ENCODE measurements around the gene DUXA. TPM values are rescaled to one million over a fixed set of nuclear protein-coding genes. Genes with fewer than 3 reads are reported as not detected.

DUXA gene
- total and polyA plus RNA-seq, 11 donors = not detected

- H3K27me3 ChIP-seq = peaks cover 13 to 43% (median 19%) of the 10 kb centered on the region in 9 donors
- no peaks in the 10 kb centered on the region for H3K36me3 ChIP-seq
- ATAC-seq (peak in 1 of 4 donors; percentile 20), DNase-seq (no peak)
- no peak overlapping the region for H3K27ac ChIP-seq
- 7 to 16% (median 9%) methylated on average over 25 to 57 of the region's 57 CpGs for WGBS, 4 donors
- intact Hi-C loops (cut with DNase I) = loop anchor here in 6 of 10 donors (10.0 kb wide), 6 partner anchors 139 to 1049 kb away; partner anchors contain the start of genes ZNF329 (in 3 of the 6), ZNF304 (in 1 of the 6) and ZNF805 (in 1 of the 6)
- no peak for TF ChIP-seq CTCF (IDR thresholded peaks at IDR 0.05)
- TF ChIP-seq POLR2A (IDR thresholded peaks at IDR 0.05) = no peak
- peaks cover 0 to 32% (median 16%) of the 10 kb centered on the region in 12 donors for H3K9me3 ChIP-seq
- H3K4me1 ChIP-seq = peaks cover 0 to 12% (median 0%) of the 10 kb centered on the region in 12 donors
- H3K4me3 ChIP-seq = no peak overlapping the region
Observed at GRCh38 chr19:57105976-57106721, 61.1 kb downstream of the DUXA start.

Other genes starting within 250 kb of the DUXA start
- not detected for gene USP29, start 47.5 kb downstream of the DUXA start, total RNA-seq
- not detected for gene USP29, start 47.5 kb downstream of the DUXA start, polyA plus RNA-seq
- gene ZIM3, start 22.3 kb downstream of the DUXA start, total RNA-seq = not detected
- not detected for gene ZIM3, start 22.3 kb downstream of the DUXA start, polyA plus RNA-seq
- 10 to 100 TPM; 13.3 to 30.1 (median 20.3) TPM for gene ZNF264, start 24.0 kb upstream of the DUXA start, total RNA-seq
- gene ZNF264, start 24.0 kb upstream of the DUXA start, polyA plus RNA-seq = 1 to 10 TPM; 3.4 to 4.9 TPM
- 1 to 10 TPM in 6 of 9 donors, under 1 TPM in 1, not detected in 2; 0.91 to 3.7 (median 1.5) TPM for gene AURKC, start 63.5 kb upstream of the DUXA start, total RNA-seq
- 1 to 10 TPM; 1.0 to 1.3 TPM for gene AURKC, start 63.5 kb upstream of the DUXA start, polyA plus RNA-seq
- 10 to 100 TPM in 7 of 9 donors, 1 to 10 TPM in 2; 7.0 to 15.3 (median 11.4) TPM for gene ZNF805, start 73.1 kb upstream of the DUXA start, total RNA-seq
- gene ZNF805, start 73.1 kb upstream of the DUXA start, polyA plus RNA-seq = 1 to 10 TPM in 1 of 2 donors, under 1 TPM in 1; 0.80 to 2.4 TPM
- gene ZNF460, start 113.0 kb upstream of the DUXA start, total RNA-seq = 10 to 100 TPM; 20.1 to 47.9 (median 38.0) TPM
- 1 to 10 TPM; 3.6 to 4.6 TPM for gene ZNF460, start 113.0 kb upstream of the DUXA start, polyA plus RNA-seq
- gene ZNF543, start 153.0 kb upstream of the DUXA start, total RNA-seq = 1 to 10 TPM; 4.3 to 9.1 (median 7.1) TPM
- gene ZNF543, start 153.0 kb upstream of the DUXA start, polyA plus RNA-seq = 1 to 10 TPM; 1.6 to 2.0 TPM
- 10 to 100 TPM in 4 of 9 donors, 1 to 10 TPM in 5; 7.0 to 14.5 (median 9.7) TPM for gene ZNF304, start 183.8 kb upstream of the DUXA start, total RNA-seq
- 1 to 10 TPM; 2.7 to 6.1 TPM for gene ZNF304, start 183.8 kb upstream of the DUXA start, polyA plus RNA-seq
- gene TRAPPC2B, start 196.1 kb upstream of the DUXA start, total RNA-seq = 10 to 100 TPM in 5 of 9 donors, 1 to 10 TPM in 4; 7.4 to 35.0 (median 12.3) TPM
- gene TRAPPC2B, start 196.1 kb upstream of the DUXA start, polyA plus RNA-seq = 10 to 100 TPM; 34.4 to 35.6 TPM
- gene ZNF547, start 196.1 kb upstream of the DUXA start, total RNA-seq = 1 to 10 TPM; 1.9 to 3.7 (median 2.6) TPM
- gene ZNF547, start 196.1 kb upstream of the DUXA start, polyA plus RNA-seq = 1 to 10 TPM; 1.7 to 2.0 TPM
- 10 to 100 TPM; 11.6 to 20.3 (median 15.3) TPM for gene ZNF548, start 222.4 kb upstream of the DUXA start, total RNA-seq
- 10 to 100 TPM in 1 of 2 donors, 1 to 10 TPM in 1; 5.1 to 12.0 TPM for gene ZNF548, start 222.4 kb upstream of the DUXA start, polyA plus RNA-seq
- 10 to 100 TPM in 2 of 9 donors, 1 to 10 TPM in 7; 3.9 to 13.5 (median 9.0) TPM for gene ZNF17, start 243.7 kb upstream of the DUXA start, total RNA-seq
- 1 to 10 TPM; 3.2 to 8.5 TPM for gene ZNF17, start 243.7 kb upstream of the DUXA start, polyA plus RNA-seq

Measured in heart left ventricle (tissue), 16 donors.